Activated naive CD4-positive, alpha-beta T cell treated with Interleukin-2 at 50 U/mL for 16 hours (primary cell): ENCODE measurements around the gene SIM2.

Source experiments
- DNase-seq: peaks from one replicate; pipeline ENCODE4 v3.0.0-alpha.2; 2020

The SIM2 gene

GRCh38 chr21:36773995-36774394 lies 75.1 kb downstream of the SIM2 start:
- DNase-seq: no peak

- no peak for DNase-seq
Measured at GRCh38 chr21:36776981-36777617, 78.2 kb downstream of the SIM2 start.

GRCh38 chr21:36780861-36781260 lies 81.9 kb downstream of the SIM2 start:
- DNase-seq: no peak

GRCh38 chr21:36783612-36784374 lies 84.9 kb downstream of the SIM2 start:
- DNase-seq: no peak

- DNase-seq: no peak
Measured at GRCh38 chr21:36784947-36785346, 86.0 kb downstream of the SIM2 start.

DNA sequence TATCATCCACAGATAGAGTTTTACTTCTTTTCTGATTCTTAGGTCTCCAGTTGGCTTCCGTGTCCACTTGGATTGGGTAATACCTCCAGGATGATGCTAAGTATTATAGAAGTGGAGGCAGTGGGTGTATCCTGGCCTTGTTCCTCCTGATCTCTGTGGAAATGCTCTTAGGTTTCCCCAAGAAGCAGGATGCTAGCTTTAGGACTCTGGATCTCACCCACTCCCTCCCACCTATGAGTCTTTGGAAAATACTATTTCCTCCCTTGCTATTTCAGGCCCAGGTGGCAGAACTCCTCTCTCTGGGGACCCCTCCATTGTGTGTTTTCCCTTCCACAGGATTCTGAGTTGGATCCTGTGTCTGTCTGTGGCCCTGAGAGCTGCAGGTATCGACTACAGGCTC lies 86.7 kb downstream of the SIM2 start:
- DNase-seq: no peak

DNA sequence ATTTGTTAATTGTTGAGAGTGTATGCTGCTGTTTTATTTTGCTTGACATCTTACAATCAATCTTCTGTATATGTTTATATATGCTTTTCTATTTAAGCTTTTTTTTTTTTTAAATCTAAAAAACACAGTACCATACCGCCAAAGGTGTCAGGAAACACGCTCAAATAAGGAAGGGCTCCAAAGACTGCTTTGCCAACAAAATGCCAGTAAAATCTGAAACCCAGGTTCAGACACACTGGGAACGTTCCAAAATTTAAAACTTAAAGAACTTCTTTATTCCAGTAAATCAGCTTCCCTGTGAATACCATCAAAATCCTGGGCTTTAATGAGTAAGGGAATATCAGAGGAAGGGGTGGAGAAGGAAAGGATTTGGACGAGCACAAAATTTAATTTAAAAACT lies 87.3 kb downstream of the SIM2 start:
- DNase-seq: no peak

GRCh38 chr21:36788120-36788638 lies 89.3 kb downstream of the SIM2 start:
- no peak for DNase-seq

- no peak for DNase-seq
Measured at GRCh38 chr21:36790616-36791015, 91.7 kb downstream of the SIM2 start.

DNA sequence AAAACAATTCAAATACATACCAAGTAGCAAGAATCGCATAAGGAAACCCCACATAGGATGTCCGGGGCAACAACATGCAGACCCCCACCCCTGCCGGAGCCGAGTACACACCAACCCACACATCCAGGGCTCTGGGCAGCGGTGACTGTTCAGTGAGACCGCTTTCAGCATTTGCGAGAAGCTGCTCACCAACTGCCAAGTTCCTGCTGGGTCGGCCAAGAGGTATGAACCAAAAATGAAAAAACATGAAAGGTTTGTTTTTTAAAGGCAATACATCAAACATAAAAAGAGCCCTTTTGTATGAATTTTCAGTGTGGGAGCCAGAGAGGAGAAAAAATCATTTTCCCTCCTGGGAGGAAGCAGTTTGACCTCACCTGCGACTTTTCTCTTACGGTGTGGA lies 92.3 kb downstream of the SIM2 start:
- DNase-seq: no peak

- no peak for DNase-seq
Measured at GRCh38 chr21:36791695-36792470, 93.0 kb downstream of the SIM2 start.

DNA sequence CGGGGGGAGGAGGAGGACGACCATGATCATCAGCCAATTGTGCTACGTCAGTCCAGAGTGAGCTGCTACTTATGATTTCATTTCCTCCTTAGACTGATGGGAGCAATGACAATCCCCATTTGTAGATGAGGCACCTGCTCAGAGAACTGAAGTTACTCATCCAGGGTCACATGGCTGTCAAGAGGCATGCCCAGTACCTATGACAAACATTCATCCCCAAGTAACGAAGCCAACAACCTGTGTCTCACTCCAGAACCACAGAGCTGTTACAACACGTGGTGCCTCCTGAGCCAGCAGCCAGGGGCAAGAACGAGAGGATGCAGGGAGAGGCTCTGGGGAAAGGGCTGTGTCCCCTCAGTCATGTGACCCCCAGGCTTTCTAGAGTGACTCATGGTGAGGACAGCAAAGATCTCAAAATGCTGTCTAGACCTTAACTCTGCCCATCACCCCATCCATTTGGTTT lies 93.6 kb downstream of the SIM2 start:
- DNase-seq: no peak

GRCh38 chr21:36796070-36796469 lies 97.2 kb downstream of the SIM2 start:
- DNase-seq: no peak

GRCh38 chr21:36798491-36798890 lies 99.6 kb downstream of the SIM2 start:
- DNase-seq: no peak
